ENCODE measurements around the gene PTPRD. TPM values are rescaled to one million over a fixed set of nuclear protein-coding genes. Genes with fewer than 3 reads are reported as not detected.

PTPRD gene
- total RNA-seq, 1 donor from 2014 or later, result 139 TPM

- H3K27ac Mint-ChIP-seq (ENCODE audit: unreplicated experiment), result no peak overlapping the region
- DNase-seq (ENCODE audit: low read depth, low spot score), result no peak
- TF ChIP-seq CTCF (conservative IDR thresholded peaks at IDR 0.05), result no peak
- H3K36me3 Mint-ChIP-seq (ENCODE audit: low read depth), result no peaks in the 10 kb centered on the region
- H3K27me3 Mint-ChIP-seq (ENCODE audit: low read depth), result no peaks in the 10 kb centered on the region
- no peak overlapping the region for H3K4me3 Mint-ChIP-seq
- no peaks in the 10 kb centered on the region for H3K4me1 Mint-ChIP-seq
- no peaks in the 10 kb centered on the region for H3K9me3 Mint-ChIP-seq
Measured at GRCh38 chr9:9521033-9521779, 1091.6 kb downstream of the PTPRD start.

GRCh38 chr9:9504869-9505268, 1107.9 kb downstream of the PTPRD start:
- Mint-ChIP-seq H3K27ac (ENCODE audit: unreplicated experiment) (no peak overlapping the region), H3K4me1 (no peaks in the 10 kb centered on the region), H3K9me3 (peaks cover 2% of the 10 kb centered on the region), H3K4me3 (no peak overlapping the region), H3K36me3 (ENCODE audit: low read depth) (no peaks in the 10 kb centered on the region), H3K27me3 (ENCODE audit: low read depth) (no peaks in the 10 kb centered on the region)
- TF ChIP-seq CTCF (conservative IDR thresholded peaks at IDR 0.05), result no peak
- no peak for DNase-seq (ENCODE audit: low read depth, low spot score)

- Mint-ChIP-seq H3K9me3 (peaks cover 7% of the 10 kb centered on the region), H3K27me3 (ENCODE audit: low read depth) (no peaks in the 10 kb centered on the region), H3K27ac (ENCODE audit: unreplicated experiment) (no peak overlapping the region), H3K4me1 (peaks cover 8% of the 10 kb centered on the region), H3K36me3 (ENCODE audit: low read depth) (no peaks in the 10 kb centered on the region), H3K4me3 (no peak overlapping the region)
- no peak for DNase-seq (ENCODE audit: low read depth, low spot score)
- TF ChIP-seq CTCF (conservative IDR thresholded peaks at IDR 0.05), result peak; percentile 42
Measured at GRCh38 chr9:9499546-9499945, 1113.3 kb downstream of the PTPRD start.

- no peak overlapping the region for H3K4me3 Mint-ChIP-seq
- no peak for TF ChIP-seq CTCF (conservative IDR thresholded peaks at IDR 0.05)
- peaks cover 7% of the 10 kb centered on the region for H3K9me3 Mint-ChIP-seq
- H3K27me3 Mint-ChIP-seq (ENCODE audit: low read depth), result no peaks in the 10 kb centered on the region
- peaks cover 8% of the 10 kb centered on the region for H3K4me1 Mint-ChIP-seq
- H3K36me3 Mint-ChIP-seq (ENCODE audit: low read depth), result no peaks in the 10 kb centered on the region
- no peak for DNase-seq (ENCODE audit: low read depth, low spot score)
- H3K27ac Mint-ChIP-seq (ENCODE audit: unreplicated experiment), result no peak overlapping the region
Measured at GRCh38 chr9:9498846-9499245, 1114.0 kb downstream of the PTPRD start.

GRCh38 chr9:9498128-9498527, 1114.7 kb downstream of the PTPRD start:
- Mint-ChIP-seq H3K4me1 (peaks cover 8% of the 10 kb centered on the region), H3K27me3 (ENCODE audit: low read depth) (no peaks in the 10 kb centered on the region), H3K36me3 (ENCODE audit: low read depth) (no peaks in the 10 kb centered on the region), H3K27ac (ENCODE audit: unreplicated experiment) (no peak overlapping the region), H3K9me3 (peaks cover 7% of the 10 kb centered on the region), H3K4me3 (no peak overlapping the region)
- no peak for TF ChIP-seq CTCF (conservative IDR thresholded peaks at IDR 0.05)
- no peak for DNase-seq (ENCODE audit: low read depth, low spot score)

Data from neural crest cell (in vitro differentiated cells).